NOMO-1 treated with dmso at 0.1 percent for 144 hours (cell line): ENCODE data around the gene S100A14.
A peak's percentile ranks its signal among the peaks of the same experiment; 100 is the strongest.
"Not testable (repeated sequence)": the region's sequence is repeated elsewhere in the genome, so short reads cannot be mapped to it uniquely, and the experiment has no call there.

Experiments used
- DNase-seq: peaks from one replicate; lab custom pipeline; 2025; ENCODE audit not compliant: unreplicated experiment; lab: John Stamatoyannopoulos, UW

Gene S100A14

DNA sequence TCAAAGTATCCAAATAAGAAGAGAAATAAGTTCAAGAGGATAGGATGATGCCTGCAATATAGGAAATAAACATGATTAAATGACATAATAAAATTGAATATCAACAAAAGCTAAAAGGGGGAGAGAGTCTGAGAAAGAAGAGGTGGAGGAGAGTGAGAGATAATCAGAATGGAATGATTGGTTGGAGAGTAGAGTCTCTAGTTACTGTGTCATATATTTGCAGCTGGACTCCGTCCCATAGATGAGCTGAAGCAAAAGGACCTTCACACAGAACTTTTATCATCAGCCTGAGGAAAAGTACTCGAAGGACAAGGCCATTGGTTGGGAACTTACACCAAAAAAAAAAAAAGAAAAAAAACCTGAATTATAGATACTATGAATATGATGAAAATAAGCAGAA, 27.6 kb downstream of the S100A14 start:
- no peak for DNase-seq

DNA sequence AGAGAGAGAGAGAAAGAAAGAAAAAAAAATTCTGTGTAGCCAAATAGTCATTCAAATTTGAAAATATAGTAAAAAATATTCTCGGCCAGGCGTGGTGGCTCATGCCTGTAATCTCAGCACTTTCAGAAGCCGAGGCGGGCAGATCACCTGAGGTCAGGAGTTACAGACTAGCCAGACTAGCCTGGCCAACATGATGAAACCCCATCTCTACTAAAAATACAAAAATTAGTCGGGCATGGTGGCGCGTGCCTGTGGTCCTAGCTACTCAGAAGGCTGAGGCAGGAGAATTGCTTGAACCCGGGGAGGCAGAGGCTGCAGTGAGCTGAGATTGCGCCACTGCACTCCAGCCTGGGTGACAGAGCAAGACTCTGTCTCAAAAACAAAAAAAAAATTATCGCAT, 28.1 kb downstream of the S100A14 start:
- not testable (repeated sequence) for DNase-seq

DNA sequence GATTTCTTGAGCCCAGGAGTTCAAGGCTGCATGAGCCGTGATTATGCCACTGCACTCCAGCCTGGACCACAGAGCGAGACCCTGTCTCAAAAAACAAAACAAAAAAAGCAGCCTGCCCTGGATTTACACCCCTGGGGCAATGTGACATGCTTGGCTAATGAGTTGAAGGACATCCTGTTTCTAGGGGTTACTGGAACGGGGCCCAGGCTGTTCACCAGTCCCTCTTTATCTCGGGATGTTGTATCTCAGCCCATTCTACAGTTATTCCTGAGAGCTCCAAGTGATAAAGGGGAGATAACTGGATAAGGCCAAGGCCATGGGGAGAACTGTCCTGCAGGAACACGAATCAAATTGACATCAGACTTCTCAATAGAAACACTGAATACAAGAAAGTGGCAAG, 28.8 kb downstream of the S100A14 start:
- no peak for DNase-seq

DNA sequence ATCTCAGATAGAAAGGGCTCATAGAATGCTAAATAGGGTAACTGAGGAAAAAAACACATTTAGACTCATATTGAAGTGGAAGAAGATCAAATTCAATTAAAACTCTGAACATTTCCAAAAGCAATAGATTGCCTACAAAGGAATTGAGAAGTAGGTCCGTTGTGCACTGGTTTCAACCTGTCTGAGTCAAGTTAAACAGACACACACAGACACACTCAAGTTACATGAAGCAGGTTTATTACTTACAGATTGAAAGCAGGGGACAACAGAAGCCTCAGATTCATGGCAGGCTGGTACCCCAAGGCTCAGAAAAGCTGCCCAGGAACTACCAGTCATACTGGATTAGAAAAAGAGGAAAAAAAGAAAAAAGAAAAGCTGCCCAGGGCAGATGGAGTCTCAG, 29.8 kb downstream of the S100A14 start:
- DNase-seq = no peak

DNA sequence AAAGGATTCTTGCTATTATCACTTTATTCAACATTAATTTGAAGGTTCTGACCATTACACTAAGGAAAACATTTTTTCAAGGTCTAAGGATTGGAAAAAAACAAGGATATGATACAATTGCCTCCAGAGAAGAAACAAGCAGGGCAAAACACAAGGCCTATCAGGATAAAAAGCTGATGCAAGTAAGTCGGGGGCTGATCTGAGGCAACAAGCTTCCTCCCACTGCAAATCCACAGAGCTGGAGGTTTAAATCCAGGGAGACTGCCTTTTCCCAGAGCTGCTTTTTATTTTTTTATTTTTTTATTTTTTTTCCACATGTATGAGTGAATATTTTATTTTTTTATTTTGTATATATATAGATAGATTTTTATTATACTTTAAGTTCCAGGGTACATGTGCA, 31.1 kb downstream of the S100A14 start:
- DNase-seq = no peak

DNA sequence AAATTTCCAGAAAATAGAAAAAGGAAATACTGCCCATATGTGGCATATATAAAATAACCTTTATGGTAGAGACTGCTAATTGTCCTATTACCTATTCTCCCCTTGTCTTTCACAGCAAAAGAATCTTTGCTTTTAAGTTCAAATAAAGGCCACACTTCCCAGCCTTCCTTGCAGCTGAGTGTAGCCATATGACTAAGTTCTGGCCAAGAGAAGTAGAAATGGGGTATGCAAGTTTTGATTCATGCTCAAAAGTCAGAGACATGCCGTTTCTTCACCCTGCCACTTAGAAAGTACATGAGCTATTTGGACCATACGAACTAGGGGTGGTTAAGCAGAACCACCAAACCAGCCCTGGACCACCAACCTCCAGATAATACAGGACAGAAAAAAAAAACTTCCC, 32.1 kb downstream of the S100A14 start:
- no peak for DNase-seq

DNA sequence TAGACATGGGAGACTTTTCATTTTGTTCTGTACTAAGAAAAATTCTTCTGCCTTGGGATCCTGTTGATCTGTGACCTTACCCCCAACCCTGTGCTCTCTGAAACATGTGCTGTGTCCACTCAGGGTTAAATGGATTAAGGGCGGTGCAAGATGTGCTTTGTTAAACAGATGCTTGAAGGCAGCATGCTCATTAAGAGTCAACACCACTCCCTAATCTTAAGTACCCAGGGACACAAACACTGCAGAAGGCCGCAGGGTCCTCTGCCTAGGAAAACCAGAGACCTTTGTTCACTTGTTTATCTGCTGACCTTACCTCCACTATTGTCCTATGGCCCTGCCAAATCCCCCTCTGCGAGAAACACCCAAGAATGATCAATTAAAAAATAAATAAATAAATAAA, 32.6 kb downstream of the S100A14 start:
- not testable (repeated sequence) for DNase-seq

DNA sequence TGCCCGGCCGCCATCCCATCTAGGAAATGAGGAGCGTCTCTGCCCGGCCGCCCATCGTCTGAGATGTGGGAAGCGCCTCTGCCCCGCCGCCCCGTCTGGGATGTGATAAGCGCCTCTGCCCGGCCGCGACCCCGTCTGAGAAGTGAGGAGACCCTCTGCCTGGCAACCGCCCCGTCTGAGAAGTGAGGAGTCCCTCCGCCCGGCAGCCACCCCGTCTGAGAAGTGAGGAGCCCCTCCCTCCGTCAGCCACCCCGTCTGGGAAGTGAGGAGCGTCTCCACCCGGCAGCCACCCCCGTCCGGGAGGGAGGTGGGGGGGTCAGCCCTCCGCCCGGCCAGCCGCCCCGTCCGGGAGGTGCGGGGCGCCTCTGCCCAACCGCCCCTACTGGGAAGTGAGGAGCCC, 33.3 kb downstream of the S100A14 start:
- not testable (repeated sequence) for DNase-seq

DNA sequence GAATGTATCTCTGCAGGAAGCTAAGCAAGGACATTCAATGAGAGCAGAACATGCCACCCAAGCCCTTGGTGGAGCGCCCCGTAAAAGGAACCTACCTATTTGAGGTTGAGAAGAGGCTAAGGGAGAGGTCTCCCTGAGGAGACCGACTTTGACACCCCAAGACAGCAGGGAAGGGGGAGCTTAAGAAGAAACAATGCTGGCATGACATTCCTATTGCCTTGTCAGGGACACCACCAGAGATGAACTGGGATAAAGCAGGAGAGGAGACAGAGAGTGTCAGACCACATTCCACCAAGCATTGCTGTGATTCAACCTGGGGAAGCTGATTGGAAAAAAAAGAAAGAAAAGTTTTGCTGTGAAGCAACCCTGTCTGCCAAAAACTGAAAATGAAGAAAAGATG, 37.2 kb downstream of the S100A14 start:
- DNase-seq = no peak

DNA sequence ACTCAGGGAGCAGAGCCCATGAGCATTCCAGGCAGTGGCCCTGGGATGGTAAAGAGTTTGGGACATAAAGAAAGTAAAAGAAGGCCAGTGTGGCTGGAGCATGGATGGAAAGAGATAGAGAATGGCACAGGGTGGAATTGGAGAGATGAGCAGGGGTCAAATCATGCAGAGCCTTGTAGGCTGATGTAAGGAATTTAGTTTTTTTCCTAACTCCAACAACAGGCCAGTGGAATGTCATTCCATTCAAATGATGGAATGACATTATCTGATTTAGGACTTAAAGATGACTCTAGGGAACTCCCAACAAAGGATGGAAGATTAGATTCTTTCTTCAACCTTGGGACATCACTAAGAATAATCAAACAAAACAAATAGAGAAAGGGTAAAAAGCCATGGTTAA, 37.6 kb downstream of the S100A14 start:
- no peak for DNase-seq

DNA sequence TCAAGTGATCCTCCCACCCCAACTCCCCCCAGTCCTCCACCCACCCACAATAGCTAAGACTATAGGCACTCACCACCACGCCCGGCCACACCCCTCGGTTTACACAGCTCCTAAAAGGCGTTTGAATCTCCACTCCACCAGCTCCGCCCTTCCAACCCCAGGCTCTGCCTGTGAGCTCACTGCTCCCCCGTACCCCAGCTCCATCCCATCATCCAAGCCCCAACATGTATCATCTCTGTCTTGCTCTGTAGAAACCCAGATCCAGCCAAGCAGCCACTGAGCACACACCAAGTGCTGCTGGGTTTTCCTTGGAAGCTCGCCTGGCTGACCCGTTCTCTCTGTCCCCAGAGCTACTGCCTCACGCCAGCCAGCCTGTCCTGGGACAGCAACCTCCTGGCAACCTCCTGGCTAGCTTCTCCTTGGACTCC, 38.5 kb downstream of the S100A14 start:
- no peak for DNase-seq

DNA sequence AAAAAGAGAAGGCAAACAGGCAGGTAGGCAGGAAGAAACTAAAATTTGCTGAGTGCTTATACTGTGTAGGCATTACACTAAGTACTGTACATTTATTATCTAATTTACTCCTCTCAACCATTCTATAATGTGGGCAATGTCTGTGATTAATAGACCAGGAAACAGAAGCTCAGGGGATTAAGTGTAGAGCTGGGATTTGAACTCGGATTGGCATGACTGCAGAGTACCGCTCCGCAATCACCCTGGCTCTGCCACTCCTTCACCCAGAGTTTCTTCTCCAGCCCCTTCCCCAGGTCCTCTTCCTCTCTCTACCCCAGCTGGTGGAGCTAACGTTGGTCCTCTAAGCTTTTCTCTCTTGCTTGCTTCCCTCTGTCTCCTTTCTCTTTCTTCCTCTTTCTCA, 39.0 kb downstream of the S100A14 start:
- DNase-seq = peak; percentile 13

DNA sequence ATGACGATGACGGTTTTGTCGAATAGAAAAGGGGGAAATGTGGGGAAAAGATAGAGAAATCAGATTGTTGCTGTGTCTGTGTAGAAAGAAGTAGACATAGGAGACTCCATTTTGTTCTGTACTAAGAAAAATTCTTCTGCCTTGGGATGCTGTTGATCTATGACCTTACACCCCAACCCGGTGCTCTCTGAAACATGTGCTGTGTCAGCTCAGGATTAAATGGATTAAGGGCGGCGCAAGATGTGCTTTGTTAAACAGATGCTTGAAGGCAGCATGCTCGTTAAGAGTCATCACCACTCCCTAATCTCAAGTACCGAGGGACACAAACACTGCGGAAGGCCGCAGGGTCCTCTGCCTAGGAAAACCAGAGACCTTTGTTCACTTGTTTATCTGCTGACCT, 40.6 kb downstream of the S100A14 start:
- DNase-seq = not testable (repeated sequence)

DNA sequence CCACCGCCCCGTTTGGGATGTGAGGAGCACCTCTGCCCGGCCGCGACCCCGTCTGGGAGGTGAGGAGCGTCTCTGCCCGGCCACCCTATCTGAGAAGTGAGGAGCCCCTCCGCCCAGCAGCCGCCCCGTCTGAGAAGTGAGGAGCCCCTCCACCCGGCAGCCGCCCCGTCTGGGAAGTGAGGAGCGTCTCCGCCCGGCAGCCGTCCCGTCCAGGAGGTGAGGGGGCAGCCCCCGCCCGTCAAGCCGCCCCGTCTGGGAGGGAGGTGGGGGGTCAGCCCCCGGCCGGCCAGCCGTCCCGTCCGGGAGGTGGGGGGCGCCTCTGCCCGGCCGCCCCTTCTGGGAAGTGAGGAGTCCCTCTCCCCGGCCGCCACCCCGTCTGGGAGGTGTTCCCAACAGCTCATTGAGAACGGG, 41.0 kb downstream of the S100A14 start:
- DNase-seq = not testable (repeated sequence)

DNA sequence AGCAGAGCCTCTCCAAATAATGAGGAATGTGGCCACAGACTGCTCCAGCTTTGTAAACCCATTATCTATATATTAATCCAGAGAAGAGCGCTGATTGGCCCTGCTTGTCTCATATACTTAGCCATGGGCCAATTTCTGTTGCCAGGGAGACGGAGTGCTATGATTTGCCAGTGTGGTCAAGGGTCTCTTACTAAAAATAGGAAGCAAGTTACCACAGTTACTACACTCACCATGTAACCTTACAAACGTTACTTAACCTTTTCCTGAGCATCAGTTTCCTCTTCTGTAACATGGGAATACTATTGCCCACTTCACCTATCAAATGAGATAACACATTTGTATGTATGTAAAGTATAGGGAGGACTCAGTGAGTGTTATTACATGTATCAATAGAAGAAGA, 42.8 kb downstream of the S100A14 start:
- DNase-seq = peak; percentile 60

DNA sequence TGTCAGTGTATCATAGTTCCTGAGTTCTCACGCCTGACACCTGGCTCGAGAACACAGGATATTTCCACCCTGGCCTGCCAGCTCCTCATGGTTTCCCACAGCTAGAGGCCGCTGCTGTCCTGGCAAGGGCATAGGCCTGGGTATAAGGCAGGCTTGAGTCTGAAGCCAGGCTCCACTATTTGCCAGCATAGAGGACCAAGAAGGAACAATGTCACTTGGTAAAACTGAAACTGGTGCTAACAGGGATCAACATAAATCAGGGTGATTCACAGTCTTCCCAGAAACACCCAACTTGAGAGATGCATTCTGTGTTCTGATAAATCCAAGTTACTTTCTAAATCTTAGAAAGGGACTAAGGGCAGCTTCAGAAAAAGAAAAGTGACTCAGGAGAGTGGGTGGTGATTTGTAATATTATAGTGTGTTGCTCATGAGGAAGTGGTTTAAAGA, 43.5 kb downstream of the S100A14 start:
- peak; percentile 64 for DNase-seq

DNA sequence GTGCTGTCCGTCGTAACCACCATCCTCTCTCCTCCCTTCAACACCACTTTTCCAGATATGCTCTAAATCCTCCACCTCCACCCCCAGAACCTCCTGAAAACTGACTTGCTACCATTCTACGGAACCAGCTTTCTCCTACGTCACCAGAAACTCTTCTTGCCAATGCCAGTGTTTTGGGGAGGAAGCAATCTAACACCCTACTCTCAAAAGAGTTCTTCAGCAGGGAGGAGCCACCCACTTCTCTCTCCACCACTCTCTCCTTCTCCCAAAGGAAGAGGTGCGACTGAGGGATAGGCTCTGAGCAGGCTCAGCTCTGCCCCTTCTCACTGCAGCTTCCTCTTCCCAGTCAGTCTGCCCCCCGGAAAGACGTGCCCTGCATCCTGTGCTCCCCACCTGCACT, 44.4 kb downstream of the S100A14 start:
- DNase-seq = no peak

DNA sequence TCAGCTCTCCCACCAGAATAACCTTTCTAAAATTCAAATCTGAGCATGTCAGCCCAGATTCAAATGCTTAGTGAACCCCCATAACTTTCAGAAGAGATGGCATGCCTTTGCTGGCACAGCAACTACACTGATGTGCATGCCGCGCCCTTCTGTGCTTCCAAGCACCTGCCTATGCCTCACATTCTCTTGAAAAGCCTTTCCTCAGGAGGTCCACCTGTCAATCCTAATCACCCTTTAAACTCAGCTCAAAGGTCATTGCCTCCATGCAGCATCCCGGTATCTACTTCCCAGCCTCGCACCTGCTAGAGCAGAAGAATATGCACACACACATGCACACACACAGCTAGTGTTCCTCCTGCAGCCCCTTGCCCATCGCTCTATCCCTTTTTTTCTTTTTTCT, 45.3 kb downstream of the S100A14 start:
- DNase-seq = no peak

DNA sequence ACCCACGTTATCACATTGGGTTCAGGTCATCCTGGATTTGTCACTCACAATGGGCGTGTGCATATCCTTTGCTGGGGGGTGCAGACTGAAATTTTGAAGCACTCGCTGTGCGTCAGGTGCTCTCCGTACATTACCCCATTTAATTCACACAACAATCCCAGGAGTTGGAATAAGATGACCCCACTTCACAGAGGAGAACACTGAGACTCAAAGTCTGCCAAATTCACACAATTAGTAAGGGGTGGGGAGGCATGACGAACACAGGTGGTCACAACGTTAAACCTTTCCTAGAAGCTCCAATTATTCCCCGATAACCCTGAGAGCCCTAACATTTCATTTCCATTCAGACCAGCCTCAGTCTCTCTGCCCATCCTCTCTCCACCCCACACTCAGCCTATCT, 46.7 kb downstream of the S100A14 start:
- DNase-seq = no peak

DNA sequence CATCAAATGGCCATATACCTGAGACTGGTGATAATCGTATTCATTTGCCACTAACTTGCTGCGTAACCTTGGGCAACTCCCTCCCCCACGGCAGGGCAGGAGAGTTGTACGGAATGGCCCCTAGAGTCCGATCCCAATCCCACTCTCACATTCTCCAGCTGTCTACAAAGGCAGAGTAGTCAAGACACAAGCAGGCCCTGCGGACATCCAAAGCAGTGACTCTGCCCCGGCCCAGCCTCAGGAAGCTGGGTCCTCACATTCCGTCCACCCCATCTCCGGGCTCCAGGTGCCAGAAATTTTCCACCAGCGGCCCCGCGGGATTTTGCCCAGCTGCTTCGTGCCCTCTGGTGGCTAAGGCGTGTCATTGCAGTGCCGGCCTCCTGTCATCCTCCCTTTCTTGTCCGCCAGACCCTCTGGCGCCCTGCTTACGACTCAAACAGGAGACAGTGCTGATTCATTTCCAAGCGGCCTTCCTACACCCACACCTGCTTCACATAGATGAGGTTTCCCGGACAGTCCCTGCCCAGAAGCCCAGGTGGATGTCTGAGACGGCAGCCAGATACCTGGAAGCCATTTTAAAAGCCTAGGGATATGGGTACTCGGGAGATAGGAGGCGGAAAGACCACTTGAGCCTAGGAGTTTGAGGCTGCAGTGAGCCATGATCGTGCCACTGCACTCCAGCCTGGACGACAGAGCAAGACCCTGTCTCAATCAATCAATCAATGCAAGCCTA, 47.6 kb downstream of the S100A14 start:
- DNase-seq = peak; percentile 63

DNA sequence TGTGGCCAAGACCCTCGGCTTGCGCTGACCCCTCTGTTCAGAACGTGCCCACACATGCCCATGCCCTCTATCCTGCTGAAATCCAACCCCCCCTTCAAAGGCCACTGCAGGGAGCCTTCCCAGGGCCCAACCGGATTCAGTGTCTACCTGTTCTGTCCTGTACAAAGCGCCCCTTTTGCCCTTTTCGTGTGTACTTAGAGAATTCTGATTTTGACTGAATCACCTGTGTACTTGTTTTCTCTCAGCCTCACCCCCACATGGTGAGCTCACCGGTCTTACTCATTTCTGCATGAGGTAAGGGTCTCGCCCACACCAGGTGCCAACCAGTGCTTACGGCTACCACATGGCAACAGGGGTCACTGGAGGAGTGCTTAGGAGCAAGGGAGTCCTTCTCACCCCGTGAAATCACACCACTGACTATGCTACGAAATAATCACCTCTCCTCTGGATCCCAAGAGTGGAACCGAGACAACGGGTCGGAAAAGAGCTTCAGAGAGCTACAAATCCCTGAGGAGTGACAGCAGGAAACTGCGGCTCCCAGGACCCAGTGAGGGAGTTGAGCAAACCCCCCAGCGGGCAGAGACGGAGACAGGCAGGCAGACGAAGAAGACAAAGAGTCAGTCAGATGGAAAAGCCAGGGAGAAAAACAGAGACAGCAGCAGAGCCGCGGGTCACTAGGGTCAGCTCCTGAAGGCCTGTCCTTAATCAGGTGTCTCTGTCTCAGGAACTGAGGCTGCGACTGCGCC, 48.3 kb downstream of the S100A14 start:
- DNase-seq = no peak
